NCI-H748 (cell line): ENCODE measurements around the gene CHMP3.
"Not testable (repeated sequence)": the region's sequence is repeated elsewhere in the genome, so short reads cannot be mapped to it uniquely, and the experiment has no call there.

Experiments
- DNase-seq: peaks from one replicate; lab custom pipeline; 2025; ENCODE audit not compliant: unreplicated experiment; lab: John Stamatoyannopoulos, UW

CHMP3 gene

GRCh38 chr2:86562922-86563649 lies at the start of gene CHMP3:
TSS of gene CHMP3 (minus strand) at chr2:86563443. CDS start at chr2:86563348, 95 bp downstream.
- DNase-seq: peak; percentile 93

GRCh38 chr2:86610871-86611270 lies 47.6 kb upstream of the CHMP3 start:
- no peak for DNase-seq

GRCh38 chr2:86608832-86609410 lies 45.7 kb upstream of the CHMP3 start:
- DNase-seq: no peak

GRCh38 chr2:86603905-86604304 lies 40.7 kb upstream of the CHMP3 start:
- DNase-seq: no peak

DNA sequence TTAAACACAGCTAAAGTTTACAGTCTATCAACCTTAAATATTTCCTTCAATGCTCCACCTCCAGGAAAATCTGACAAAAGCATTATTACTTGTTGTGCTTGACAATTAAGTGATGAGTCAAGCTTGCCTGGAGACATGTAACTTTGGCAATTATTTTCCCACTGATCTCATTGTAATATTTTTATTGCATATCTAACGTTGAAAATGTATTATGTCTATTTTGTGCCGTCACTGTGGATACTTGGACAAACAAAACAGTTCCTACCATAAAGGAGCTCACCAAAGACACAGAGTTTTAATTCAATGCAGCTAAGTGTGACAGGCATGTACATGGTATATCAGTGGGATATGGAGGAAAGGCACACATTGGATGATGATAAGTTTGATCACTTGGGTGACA lies 35.7 kb upstream of the CHMP3 start:
- no peak for DNase-seq

DNA sequence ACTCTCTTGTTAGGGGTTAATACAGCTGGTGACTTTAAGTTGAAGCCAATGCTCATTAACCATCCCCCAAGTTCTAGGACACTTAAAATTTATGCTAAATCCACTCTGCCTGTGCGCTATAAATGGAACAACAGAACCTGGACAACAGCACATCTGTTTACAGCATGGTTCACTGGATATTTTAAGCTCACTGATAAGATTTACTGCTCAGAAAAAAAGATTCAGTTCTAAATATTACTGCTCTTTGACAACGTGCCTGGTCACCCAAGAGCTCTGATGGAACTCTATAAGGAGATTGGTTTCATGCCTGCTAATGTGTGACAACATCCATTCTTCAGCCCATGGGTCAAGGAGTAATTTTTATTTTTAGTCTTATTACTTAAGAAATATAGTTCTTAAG lies 32.9 kb upstream of the CHMP3 start:
- DNase-seq: no peak

DNA sequence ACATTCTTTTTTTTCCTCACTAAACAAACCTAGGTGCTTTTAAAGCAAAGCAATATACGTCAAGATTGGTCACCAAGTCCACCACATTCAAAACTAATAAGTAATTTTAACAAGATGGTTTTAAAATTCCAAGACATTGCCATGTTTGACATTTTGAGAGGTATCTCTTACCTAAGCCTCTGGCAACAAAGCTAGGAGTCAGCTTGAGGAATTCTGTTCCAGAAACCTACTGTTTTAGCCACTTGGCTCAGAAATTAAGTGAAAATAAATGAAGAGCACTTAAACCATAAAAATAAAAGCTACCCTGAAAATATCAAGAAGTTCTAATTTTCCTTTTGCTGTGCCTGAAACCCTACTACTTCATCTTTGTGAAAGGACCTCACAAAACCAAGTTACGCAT lies 30.0 kb upstream of the CHMP3 start:
- DNase-seq: no peak

GRCh38 chr2:86592547-86593230 lies 29.4 kb upstream of the CHMP3 start:
- DNase-seq: no peak

- DNase-seq: not testable (repeated sequence)
Measured at GRCh38 chr2:86589701-86590100, 26.5 kb upstream of the CHMP3 start.

DNA sequence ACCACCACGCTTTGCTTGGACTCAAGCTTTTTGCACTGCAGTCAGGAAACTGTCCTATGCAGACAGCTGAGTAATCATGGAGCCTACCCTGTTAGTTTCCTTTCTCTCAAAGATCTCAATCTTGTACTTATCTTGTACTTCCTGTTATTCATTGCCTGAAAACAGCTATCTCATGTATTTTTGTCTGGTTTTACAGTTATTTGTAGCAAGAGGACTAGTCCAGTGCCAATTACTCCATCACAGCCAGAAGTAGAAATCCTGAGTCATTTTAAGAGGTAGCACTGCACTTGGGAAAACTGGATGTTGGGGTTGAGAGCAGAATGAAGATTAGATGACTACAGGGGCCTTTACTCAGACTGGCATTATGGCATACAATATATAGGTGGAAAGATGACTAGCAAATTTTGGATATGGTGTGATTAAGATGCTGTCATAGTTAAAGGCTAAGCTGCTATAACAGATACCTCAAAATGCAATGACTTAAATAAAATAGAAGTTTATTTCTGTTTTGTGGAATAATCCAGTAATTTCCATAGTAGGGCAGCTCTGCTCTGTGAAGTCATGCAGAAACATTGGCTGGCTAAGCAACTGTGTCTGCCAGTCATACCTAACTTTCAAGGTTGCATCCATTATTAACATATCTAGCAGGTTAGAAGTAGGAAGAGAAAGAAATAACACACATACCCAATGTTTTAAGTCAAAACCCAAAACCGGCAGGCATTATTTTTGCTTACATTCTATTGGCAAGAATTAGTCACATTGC lies 21.1 kb upstream of the CHMP3 start:
- no peak for DNase-seq

DNA sequence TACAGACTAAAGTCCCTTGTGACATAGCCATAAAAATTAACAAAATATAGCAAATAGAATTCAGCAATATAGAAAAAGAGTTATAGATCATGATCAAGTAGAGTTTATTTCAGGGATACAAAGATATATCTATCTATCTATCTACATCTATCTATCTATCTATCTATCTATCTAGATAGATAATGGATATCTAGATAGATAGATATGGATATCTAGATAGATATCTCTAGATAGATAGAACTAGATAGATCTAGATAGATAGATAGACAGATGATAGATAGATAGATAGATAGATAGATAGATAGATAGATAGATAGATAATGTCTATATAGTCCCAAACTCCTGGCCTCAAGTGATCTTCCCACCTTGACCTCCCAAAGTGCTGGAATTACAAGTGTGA lies 17.3 kb upstream of the CHMP3 start:
- no peak for DNase-seq

DNA sequence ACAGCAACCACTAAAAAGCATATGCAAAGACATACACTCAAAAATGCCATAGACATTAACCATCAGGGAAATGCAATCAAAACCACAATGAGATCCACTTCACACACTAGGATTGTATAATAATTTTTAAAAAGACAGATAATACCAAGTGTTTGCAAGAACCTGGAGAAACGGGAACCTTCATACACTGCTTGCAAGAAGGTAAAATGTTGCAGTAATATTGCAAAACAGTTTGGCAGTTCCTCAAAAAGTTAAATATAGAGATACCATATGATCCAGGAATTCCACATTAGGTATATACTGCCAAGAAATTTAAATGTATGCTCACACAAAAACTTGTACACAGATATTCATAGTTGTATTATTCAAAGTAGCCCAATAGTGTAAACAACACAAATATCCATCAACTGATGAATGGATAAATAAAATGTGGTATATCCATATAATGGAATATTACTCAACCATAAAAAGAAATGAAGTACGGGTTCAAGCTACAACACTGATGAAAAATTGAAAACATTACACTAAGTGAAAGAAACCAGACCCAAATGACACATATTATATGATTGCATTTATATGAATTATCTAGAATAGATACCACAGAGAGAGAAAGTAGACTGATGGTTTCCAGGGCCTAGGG lies 14.7 kb upstream of the CHMP3 start:
- DNase-seq: no peak

DNA sequence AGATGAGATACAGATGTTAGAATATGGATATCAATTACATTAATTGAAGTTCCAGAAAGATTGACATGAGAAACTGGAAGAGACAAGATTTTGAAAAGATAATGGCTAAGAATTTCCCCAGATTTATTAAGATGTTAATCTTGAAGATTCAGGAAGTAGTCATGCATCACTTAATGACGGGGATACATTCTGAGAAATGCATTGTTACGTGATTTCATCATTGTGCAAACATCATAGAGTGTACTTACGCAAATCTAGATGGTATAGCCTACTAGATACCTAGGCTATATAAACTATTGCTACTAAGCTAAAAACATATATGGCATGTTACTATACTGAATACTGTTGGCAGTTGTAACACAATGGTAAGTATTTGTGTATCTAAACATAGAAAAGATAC lies 6.8 kb upstream of the CHMP3 start:
- no peak for DNase-seq

- DNase-seq: no peak
Measured at GRCh38 chr2:86566821-86567190, 3.6 kb upstream of the CHMP3 start.

DNA sequence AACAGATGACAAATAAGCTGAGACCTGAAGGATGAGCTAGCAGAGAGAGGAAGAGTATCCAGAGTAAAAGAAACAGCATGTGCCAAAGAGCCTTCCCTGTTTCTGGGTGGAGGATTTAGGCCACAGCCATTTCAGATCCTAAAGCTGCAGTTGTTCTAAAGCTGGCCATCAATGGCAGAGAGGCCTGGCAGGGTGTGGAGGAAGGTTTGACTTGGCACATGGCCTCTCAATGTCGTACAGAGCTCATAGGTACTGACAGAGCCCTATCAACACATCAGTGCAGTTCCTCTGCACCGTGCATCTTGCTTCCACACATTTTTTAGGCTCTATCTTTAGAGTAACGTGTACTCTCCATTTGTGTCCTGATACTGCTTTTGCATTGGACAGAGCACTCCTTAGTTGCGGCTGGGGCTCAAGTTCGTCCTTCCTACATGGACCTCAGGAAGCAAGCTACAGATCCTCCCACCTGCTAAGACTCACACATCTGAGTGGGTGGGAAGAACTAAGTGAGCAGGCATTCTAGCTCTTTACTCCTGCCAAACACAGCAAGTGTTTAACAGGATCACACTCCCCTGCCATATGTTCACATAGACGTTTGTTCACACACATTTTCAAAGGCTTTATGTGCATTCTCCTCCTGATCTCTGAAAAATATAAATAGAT lies 3.0 kb upstream of the CHMP3 start:
- DNase-seq: no peak

DNA sequence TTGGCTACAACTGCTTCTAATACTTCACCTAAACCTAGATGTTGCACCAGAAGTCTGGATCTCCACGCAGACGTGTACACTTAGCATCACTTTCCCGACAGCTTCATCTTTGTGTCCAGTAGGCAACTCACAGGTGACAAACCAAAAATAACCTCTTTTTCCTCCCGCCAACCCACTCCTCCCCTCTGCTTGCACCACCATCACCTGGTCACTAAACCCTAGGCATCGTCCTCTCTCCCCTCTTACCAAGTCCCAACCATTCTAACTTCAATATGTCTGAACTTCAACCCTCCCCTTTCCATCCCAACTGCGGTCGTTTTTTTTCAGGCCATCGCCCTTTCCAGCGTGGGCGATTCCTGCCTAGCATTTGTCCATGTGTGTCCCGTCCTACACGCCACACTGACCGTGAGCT lies 413 bp upstream of the CHMP3 start:
- DNase-seq: no peak

- DNase-seq: no peak
Measured at GRCh38 chr2:86562485-86562921, 740 bp downstream of the CHMP3 start.

DNA sequence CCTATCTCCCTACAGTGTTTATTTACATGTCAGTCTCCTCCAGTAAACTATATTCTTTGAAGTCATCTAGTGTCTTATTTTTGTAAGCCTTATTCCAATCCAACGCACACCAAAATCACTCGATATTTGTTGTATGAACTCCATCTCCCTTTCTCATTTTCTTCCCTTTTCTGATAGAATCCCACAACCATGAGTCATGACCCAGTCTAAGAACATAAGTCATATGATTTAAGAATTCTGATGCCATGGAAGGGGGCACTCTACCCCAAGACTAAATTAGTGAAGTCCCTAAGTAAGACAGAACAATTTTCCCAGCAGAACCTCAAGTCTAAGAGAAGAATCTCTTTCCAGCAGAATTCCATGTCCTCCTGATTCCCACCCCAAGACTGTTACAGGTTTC lies 5.4 kb downstream of the CHMP3 start:
- no peak for DNase-seq

DNA sequence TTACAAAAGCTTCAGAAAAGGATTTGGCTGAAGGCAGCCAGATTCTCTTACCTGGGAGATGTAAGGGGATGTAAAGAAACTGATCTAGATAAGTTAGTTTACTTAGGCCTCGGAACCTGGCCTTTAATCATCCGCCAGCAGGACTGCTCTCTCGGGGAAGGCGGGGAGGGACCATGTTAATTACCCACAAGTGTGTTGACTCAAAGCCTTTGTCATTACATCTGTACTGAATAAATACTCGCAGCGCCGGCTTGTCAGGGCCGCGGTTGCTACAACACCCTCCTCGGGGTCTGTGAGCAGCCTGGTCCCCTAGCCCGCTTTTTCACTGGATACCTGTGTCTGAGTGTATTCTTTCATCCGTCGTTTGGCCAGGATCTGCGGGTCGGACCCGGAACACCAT lies 6.7 kb downstream of the CHMP3 start:
- peak; percentile 44 for DNase-seq

DNA sequence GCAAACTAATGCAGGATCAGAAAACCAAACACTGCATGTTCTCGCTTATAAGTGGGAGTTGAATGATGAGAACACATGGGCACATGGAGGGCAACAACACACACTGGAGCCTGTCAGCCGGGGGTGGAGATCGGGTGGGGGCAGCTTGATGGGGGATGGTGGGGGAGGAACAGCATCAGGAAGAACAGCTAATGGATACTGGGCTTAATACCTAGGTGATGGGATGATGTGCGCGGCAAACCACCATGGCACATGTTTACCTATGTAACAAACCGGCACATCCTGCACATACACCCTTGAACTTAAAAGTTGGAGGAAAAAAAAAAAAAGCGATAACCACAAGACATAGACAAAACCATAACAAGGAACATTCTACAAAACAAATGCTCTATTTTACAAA lies 10.4 kb downstream of the CHMP3 start:
- no peak for DNase-seq
